HepG2 (cell line): ENCODE results near the gene ADORA3. TPM values are rescaled to one million over a fixed set of nuclear protein-coding genes. Genes with fewer than 3 reads are reported as not detected.

Source experiments
- ATAC-seq: fragments of 200-7000 bp; cut with Tn5 transposase; 3 replicates; pipeline ENCODE4 v1.9.1; 2020; ENCODE audit warnings: mild to moderate bottlenecking, moderate library complexity
- BruUV-seq: library from RNA; stranded (reverse); fragments of 400-500 nt; replicated peaks from 2 replicates; lab custom pipeline; 2021; lab: Mats Ljungman, UMichigan
- CTCF ChIA-PET: fragments of 300-600 bp; formaldehyde crosslinking; extraction: SDS; loops from one replicate; lab custom pipeline; 2021; ENCODE audit warnings: low total read pairs, inconsistent platforms, low intra/inter-chr PET ratio; lab: Yijun Ruan, JAX
- POLR2A ChIA-PET: fragments of 350-600 bp; sonication (Branson Sonifier 250); formaldehyde crosslinking; loops from one replicate; lab custom pipeline; 2020; ENCODE audit warnings: antibody characterized with exemption, inconsistent platforms; lab: Yijun Ruan, JAX
- DNase-seq: peaks from one replicate; pipeline ENCODE4 v3.0.0-alpha.2; 2015; ENCODE audit warnings: low spot score
- FAIRE-seq: peaks from 3 replicates; lab custom pipeline; 2011; peaks lifted over from hg19 to GRCh38; lab: Jason Lieb, UNC
- H2AFZ ChIP-seq: one replicate; pipeline ENCODE4 v1.6.1; 2011; ENCODE audit warnings: low read length, inconsistent platforms
- H3K27ac ChIP-seq: fragments of 300-600 bp; 3 replicates; pipeline ENCODE4 v1.8.0; 2011; ENCODE audit warnings: mixed run types, mild to moderate bottlenecking, mixed read lengths, low read length, inconsistent platforms; ENCODE audit not compliant: insufficient read depth; ENCODE audit errors: extremely low read length
- H3K27me3 ChIP-seq, 2 experiments: fragments of 200-600 bp in 1 of 2; 2 replicates in 1 of 2; 3 replicates in 1 of 2; pipeline versions ENCODE4 v1.6.0 to v1.8.0; 2011; ENCODE audit warnings: low read length in 2 of 2, mild to moderate bottlenecking in 2 of 2, moderate library complexity in 2 of 2, inconsistent platforms in 1 of 2; ENCODE audit not compliant: insufficient read depth in 2 of 2, control insufficient read depth in 1 of 2
- H3K36me3 ChIP-seq, 2 experiments: fragments of 200-600 bp in 1 of 2; replicated peaks in 1 of 2; 2 replicates in 1 of 2; 3 replicates in 1 of 2; pipeline versions ENCODE4 v1.5.1 to v1.8.0; 2011; ENCODE audit warnings: low read length in 2 of 2, inconsistent platforms in 1 of 2; ENCODE audit not compliant: insufficient read depth in 2 of 2, control insufficient read depth in 1 of 2
- H3K4me1 ChIP-seq: 2 replicates; pipeline ENCODE4 v1.5.1; 2012; ENCODE audit warnings: low read length, inconsistent platforms; ENCODE audit not compliant: insufficient read depth
- H3K4me2 ChIP-seq: 2 replicates; pipeline ENCODE4 v1.6.0; 2011; ENCODE audit warnings: low read depth, low read length, inconsistent platforms
- H3K4me3 ChIP-seq, 3 experiments: fragments of 200-600 bp in 1 of 3; sonication (generic), shearing (Covaris generic) in 1 of 3; replicated peaks in 1 of 3; 2 replicates each; pipeline ENCODE4 v1.5.1; 2011 to 2016; ENCODE audit warnings: low read length in 3 of 3, inconsistent platforms in 2 of 3, low read depth in 2 of 3, mild to moderate bottlenecking in 2 of 3, control low read depth in 1 of 3, mixed read lengths in 1 of 3; ENCODE audit not compliant: insufficient read depth in 1 of 3
- H3K79me2 ChIP-seq: one replicate; pipeline ENCODE4 v1.6.1; 2011; ENCODE audit warnings: low read length, inconsistent platforms; ENCODE audit not compliant: insufficient read depth
- H3K9ac ChIP-seq: 2 replicates; pipeline ENCODE4 v1.6.0; 2011; ENCODE audit warnings: mild to moderate bottlenecking, low read depth, low read length, inconsistent platforms; ENCODE audit not compliant: insufficient read depth
- H3K9me3 ChIP-seq: 2 replicates; pipeline ENCODE4 v1.5.1; 2012; ENCODE audit warnings: mild to moderate bottlenecking, low read length
- H4K20me1 ChIP-seq: 2 replicates; pipeline ENCODE4 v1.6.0; 2011; ENCODE audit warnings: inconsistent platforms, mild to moderate bottlenecking, low read length, moderate library complexity; ENCODE audit not compliant: insufficient read depth
- ETV5 ChIP-seq: IDR thresholded peaks from 2 replicates; pipeline ENCODE4 v1.6.1; 2018; ENCODE audit warnings: missing biosample characterization, missing genetic modification reagents, inconsistent platforms, borderline replicate concordance
- KLF13 ChIP-seq: sonication (generic); formaldehyde crosslinking; IDR thresholded peaks from 2 replicates; pipeline ENCODE4 v1.4.0; 2020; ENCODE audit warnings: mild to moderate bottlenecking, missing genetic modification reagents
- ZFYVE20 ChIP-seq: sonication (generic); formaldehyde crosslinking; IDR thresholded peaks from 2 replicates; pipeline ENCODE4 v1.8.0; 2023; ENCODE audit warnings: low read depth, mild to moderate bottlenecking, moderate library complexity, missing genetic modification reagents, borderline replicate concordance
- ZNF296 ChIP-seq: sonication (generic); formaldehyde crosslinking; conservative IDR thresholded peaks from 2 replicates; pipeline ENCODE4 v1.5.0; 2020; ENCODE audit warnings: mild to moderate bottlenecking, missing genetic modification reagents
- ZNF841 ChIP-seq: sonication (generic); formaldehyde crosslinking; IDR thresholded peaks from 2 replicates; pipeline ENCODE4 v1.8.1; 2023; ENCODE audit warnings: missing genetic modification reagents, borderline replicate concordance
- WGBS: methylation state at CpG from one replicate; pipeline ENCODE4 v1.1.6; 2017; ENCODE audit warnings: low lambda C conversion rate; 5-methylcytosine and 5-hydroxymethylcytosine counted together
- in situ Hi-C: cut with HindIII; loops from 2 replicates; pipeline ENCODE4 v1.10.0; 2017; ENCODE audit warnings: low pct_unique_long_range_greater_than_20kb; ENCODE audit not compliant: extremely low pct_ligation_motif_present
- intact Hi-C: fragments of 100-400 bp; cut with micrococcal nuclease; formaldehyde crosslinking; loops from one replicate; pipeline ENCODE4 v1.10.0; 2022; ENCODE audit not compliant: unreplicated experiment
- polyA plus RNA-seq, 8 experiments: library from polyadenylated mRNA; depleted of rRNA in 3 of 8; stranded (reverse) in 7 of 8; unstranded in 1 of 8; fragments of >200 nt; fragmentation: Illumina TruSeq in 4 of 8; extraction: Trizol in 4 of 8; gene quantifications; 2 replicates each; pipeline versions ENCODE4 v1.2.1 to v1.2.3, GENCODE V29; 2011 to 2016; ENCODE audit warnings: low read depth in 4 of 8, missing spikeins in 1 of 8, mixed read lengths in 1 of 8; ENCODE audit not compliant: insufficient read depth in 1 of 8
- total RNA-seq, 5 experiments: library from RNA; depleted of rRNA; stranded (reverse); fragments of >200 nt; fragmentation: Illumina TruSeq; extraction: Trizol; gene quantifications; 2 replicates each; pipeline ENCODE4 v1.2.3, GENCODE V29; 2016; ENCODE audit warnings: low read depth in 1 of 5
- TF ChIP-seq, protein P1 (sequence below): sonication (generic); formaldehyde crosslinking; IDR thresholded peaks from 2 replicates; pipeline ENCODE4 v1.5.0; 2020; ENCODE audit warnings: mild to moderate bottlenecking, missing genetic modification reagents, moderate library complexity
- TF ChIP-seq, protein P2 (sequence below): sonication (generic); formaldehyde crosslinking; IDR thresholded peaks from 2 replicates; pipeline ENCODE4 v1.4.0; 2020; ENCODE audit warnings: missing genetic modification reagents, mild to moderate bottlenecking, borderline replicate concordance
- TF ChIP-seq, protein P3 (sequence below): sonication (generic); formaldehyde crosslinking; IDR thresholded peaks from 2 replicates; pipeline ENCODE4 v1.4.0; 2020; ENCODE audit warnings: missing genetic modification reagents

The ADORA3 gene
- total and polyA plus RNA-seq, 2 of the 13 experiments (the other 11 are each of a cell fraction or from before 2014, with no cell fraction given) = not detected

DNA sequence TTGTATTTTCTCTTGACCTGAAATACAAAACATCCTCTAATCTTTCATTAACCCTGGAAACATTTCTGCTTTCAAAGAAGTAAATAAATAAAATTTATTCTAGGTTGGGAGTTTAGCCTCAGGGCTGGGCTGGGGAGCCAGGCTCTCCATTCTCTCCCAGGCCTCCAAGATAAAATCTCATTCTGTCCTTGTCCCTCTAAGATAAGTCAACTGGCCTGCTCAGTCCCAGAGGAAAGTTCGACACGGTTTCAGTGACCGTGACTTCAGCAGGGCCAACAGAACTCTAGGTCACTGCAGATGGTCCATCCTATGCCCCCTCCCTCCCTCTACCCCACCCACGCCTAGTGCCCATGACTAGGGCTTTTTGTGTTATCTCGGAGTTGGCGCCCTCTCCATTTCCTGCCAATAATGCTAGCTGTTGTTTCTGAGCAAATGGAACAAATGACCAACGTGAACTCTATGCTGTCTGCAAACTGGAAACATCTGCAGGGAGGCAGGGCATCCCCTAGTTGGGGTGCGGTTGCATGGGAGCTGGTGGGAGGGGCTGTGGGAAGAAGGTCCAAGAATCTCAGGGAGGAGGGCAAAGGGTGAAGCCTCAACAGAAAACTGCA lies 10.1 kb upstream of the ADORA3 start:
- peaks cover 89% of the 10 kb centered on the region for H3K4me1 ChIP-seq
- TF ChIP-seq ZNF841 (CRISPR knock-in tag) = no peak
- no peak for TF ChIP-seq ZFYVE20 (CRISPR knock-in tag)
- TF ChIP-seq, protein P1, sequence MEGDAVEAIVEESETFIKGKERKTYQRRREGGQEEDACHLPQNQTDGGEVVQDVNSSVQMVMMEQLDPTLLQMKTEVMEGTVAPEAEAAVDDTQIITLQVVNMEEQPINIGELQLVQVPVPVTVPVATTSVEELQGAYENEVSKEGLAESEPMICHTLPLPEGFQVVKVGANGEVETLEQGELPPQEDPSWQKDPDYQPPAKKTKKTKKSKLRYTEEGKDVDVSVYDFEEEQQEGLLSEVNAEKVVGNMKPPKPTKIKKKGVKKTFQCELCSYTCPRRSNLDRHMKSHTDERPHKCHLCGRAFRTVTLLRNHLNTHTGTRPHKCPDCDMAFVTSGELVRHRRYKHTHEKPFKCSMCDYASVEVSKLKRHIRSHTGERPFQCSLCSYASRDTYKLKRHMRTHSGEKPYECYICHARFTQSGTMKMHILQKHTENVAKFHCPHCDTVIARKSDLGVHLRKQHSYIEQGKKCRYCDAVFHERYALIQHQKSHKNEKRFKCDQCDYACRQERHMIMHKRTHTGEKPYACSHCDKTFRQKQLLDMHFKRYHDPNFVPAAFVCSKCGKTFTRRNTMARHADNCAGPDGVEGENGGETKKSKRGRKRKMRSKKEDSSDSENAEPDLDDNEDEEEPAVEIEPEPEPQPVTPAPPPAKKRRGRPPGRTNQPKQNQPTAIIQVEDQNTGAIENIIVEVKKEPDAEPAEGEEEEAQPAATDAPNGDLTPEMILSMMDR (CRISPR knock-in tag) = 0 out of 2 replicates have a peak, but pooled peaks have one; percentile 4
- peak; percentile 24; the same call in 1 of the 2 replicates for TF ChIP-seq ETV5 (CRISPR knock-in tag)
- peak overlapping the region; percentile 58; the same call in 1 of the 2 replicates for H3K4me2 ChIP-seq
- ChIA-PET CTCF (no interaction called here), POLR2A (interaction anchor here (2.5 kb wide), 1 partner anchor 106 kb away, joined by 7 read pairs; the partner anchor contains the start of gene RAP1A)
- no peaks in the 10 kb centered on the region for H3K36me3 ChIP-seq
- ATAC-seq (no peak), FAIRE-seq (no peak), DNase-seq (peak; percentile 39)
- H3K27me3 ChIP-seq = no peaks in the 10 kb centered on the region
- no peak overlapping the region for H3K27ac ChIP-seq
- no peaks in the 10 kb centered on the region for H4K20me1 ChIP-seq
- H3K9me3 ChIP-seq = no peaks in the 10 kb centered on the region
- no peaks in the 10 kb centered on the region for H3K79me2 ChIP-seq
- H2AFZ ChIP-seq = no peak overlapping the region
- no TSS peak for BruUV-seq
- 9% methylated on average over 8 of the region's 8 CpGs for WGBS
- H3K4me3 ChIP-seq = no peak overlapping the region; a peak in 1 of 6 replicates
- in situ Hi-C loops = no loop called here
- no peak overlapping the region for H3K9ac ChIP-seq
- intact Hi-C loops = no loop called here

DNA sequence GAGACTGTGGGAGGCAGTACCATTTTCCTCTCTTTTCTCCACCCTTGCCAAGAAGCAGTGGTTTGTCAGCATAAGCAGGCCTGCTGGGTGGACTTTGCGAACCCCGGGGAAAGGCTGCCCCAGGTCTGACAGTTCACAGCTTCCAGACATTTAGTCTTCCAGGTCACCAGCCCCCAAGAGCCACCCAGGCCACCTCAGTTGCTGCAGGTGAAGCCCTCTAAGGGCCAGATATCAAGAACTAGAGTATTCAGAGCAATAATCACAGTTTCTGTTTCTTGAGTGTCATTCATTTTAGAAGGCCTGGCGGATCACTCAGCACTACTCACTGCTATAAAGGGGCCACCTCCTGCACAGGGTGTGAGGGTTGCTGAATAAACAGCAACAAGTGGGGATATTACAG lies 9.5 kb upstream of the ADORA3 start:
- ATAC-seq (no peak; the same call in 2 of the 3 replicates), FAIRE-seq (no peak), DNase-seq (no peak)
- Histone ChIP-seq H2AFZ (no peak overlapping the region), H3K27ac (no peak overlapping the region), H3K4me3 (no peak overlapping the region), H3K36me3 (no peaks in the 10 kb centered on the region), H3K9ac (no peak overlapping the region), H3K79me2 (no peaks in the 10 kb centered on the region), H3K4me1 (peaks cover 85% of the 10 kb centered on the region), H3K9me3 (no peaks in the 10 kb centered on the region), H3K27me3 (no peaks in the 10 kb centered on the region; a peak in 1 of 5 replicates), H3K4me2 (peak overlapping the region; percentile 51), H4K20me1 (no peaks in the 10 kb centered on the region)
- 7% methylated on average over 3 of the region's 3 CpGs for WGBS
- in situ Hi-C loops = no loop called here
- ChIA-PET CTCF (no interaction called here), POLR2A (interaction anchor here (2.5 kb wide), 1 partner anchor 106 kb away, joined by 7 read pairs; the partner anchor contains the start of gene RAP1A)
- intact Hi-C loops = loop anchor here (1.0 kb wide), 1 partner anchor 106 kb away; the partner anchor contains the start of gene RAP1A
- no TSS peak for BruUV-seq
- no peak for TF ChIP-seq KLF13 (CRISPR knock-in tag)
- TF ChIP-seq, protein P2, sequence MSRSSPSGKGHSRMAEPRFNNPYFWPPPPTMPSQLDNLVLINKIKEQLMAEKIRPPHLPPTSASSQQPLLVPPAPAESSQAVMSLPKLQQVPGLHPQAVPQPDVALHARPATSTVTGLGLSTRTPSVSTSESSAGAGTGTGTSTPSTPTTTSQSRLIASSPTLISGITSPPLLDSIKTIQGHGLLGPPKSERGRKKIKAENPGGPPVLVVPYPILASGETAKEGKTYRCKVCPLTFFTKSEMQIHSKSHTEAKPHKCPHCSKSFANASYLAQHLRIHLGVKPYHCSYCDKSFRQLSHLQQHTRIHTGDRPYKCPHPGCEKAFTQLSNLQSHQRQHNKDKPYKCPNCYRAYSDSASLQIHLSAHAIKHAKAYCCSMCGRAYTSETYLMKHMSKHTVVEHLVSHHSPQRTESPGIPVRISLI (CRISPR knock-in tag) = no peak
- no peak for TF ChIP-seq ZNF296
- TF ChIP-seq, protein P3, sequence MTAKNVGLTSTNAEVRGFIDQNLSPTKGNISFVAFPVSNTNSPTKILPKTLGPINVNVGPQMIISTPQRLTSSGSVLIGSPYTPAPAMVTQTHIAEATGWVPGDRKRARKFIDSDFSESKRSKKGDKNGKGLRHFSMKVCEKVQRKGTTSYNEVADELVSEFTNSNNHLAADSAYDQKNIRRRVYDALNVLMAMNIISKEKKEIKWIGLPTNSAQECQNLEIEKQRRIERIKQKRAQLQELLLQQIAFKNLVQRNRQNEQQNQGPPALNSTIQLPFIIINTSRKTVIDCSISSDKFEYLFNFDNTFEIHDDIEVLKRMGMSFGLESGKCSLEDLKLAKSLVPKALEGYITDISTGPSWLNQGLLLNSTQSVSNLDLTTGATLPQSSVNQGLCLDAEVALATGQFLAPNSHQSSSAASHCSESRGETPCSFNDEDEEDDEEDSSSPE = no peak
